ENCODE measurements around the gene COL6A2. TPM values are rescaled to one million over a fixed set of nuclear protein-coding genes. Genes with fewer than 3 reads are reported as not detected.

COL6A2 gene
- total and polyA plus RNA-seq, 2 donors (not counting 1 experiment from before 2014, with no cell fraction given), result 1.2 to 2.1 TPM

GRCh38 chr21:46131838-46132651 lies 34.1 kb downstream of the COL6A2 start:
- Histone ChIP-seq H2AFZ (ENCODE audit: insufficient read depth, low read depth, low read length, poor library complexity, severe bottlenecking) (no peak overlapping the region), H3K9me3 (ENCODE audit: control extremely low read depth in 1 of 3, control insufficient read depth in 2 of 3, insufficient read depth in 1 of 3, low read length in 2 of 3) (peaks cover 0 to 6% (median 0%) of the 10 kb centered on the region in 3 donors), H3K27ac (ENCODE audit: low read length in 2 of 2) (no peak overlapping the region), H3K36me3 (replicated peaks in 1 of 2; ENCODE audit: control extremely low read depth in 1 of 2, control insufficient read depth in 1 of 2, extremely low read depth in 1 of 2, insufficient read depth in 2 of 2, low read length in 1 of 2) (no peaks in the 10 kb centered on the region), H3K4me2 (replicated peaks; ENCODE audit: low read depth, low read length, poor library complexity, severe bottlenecking) (no peak overlapping the region), H3K79me2 (ENCODE audit: control insufficient read depth, insufficient read depth, low read length) (no peaks in the 10 kb centered on the region), H4K20me1 (ENCODE audit: control insufficient read depth, insufficient read depth, low read length, poor library complexity, severe bottlenecking) (no peaks in the 10 kb centered on the region), H3K4me3 (ENCODE audit: control extremely low read depth in 1 of 5, extremely low read depth in 1 of 5, insufficient read depth in 1 of 5, low read depth in 2 of 5, low read length in 4 of 5) (no peak overlapping the region), H3K4me1 (ENCODE audit: control insufficient read depth in 2 of 2, insufficient read depth in 2 of 2, low read length in 2 of 2) (no peaks in the 10 kb centered on the region), H3K27me3 (replicated peaks in 1 of 4; ENCODE audit: control extremely low read depth in 1 of 4, control insufficient read depth in 3 of 4, insufficient read depth in 4 of 4, low read length in 3 of 4) (no peaks in the 10 kb centered on the region), H3K9ac (ENCODE audit: low read length) (no peak overlapping the region)
- DNase-seq, result no peak
- Mint-ChIP-seq H3K27ac (no peak overlapping the region), H3K4me3 (no peak overlapping the region), H3K27me3 (peaks cover 3% of the 10 kb centered on the region), H3K4me1 (no peaks in the 10 kb centered on the region), H3K9me3 (ENCODE audit: insufficient read depth) (no peaks in the 10 kb centered on the region)
- TF ChIP-seq EZH2 (IDR thresholded peaks at IDR 0.05; ENCODE audit: borderline replicate concordance, insufficient read depth, low read depth, low read length, poor library complexity, severe bottlenecking) (no peak), CTCF (IDR thresholded peaks at IDR 0.05) (no peak)
- no peak for ATAC-seq (ENCODE audit: low read depth)
- 97% methylated on average over 85 of the region's 85 CpGs for WGBS (ENCODE audit: insufficient coverage)
- ChIA-PET CTCF (no interaction called here), POLR2A (no interaction called here)
- intact Hi-C loops (cut with micrococcal nuclease), result no loop called here

- Mint-ChIP-seq H3K4me3 (no peak overlapping the region), H3K4me1 (no peaks in the 10 kb centered on the region), H3K27ac (no peak overlapping the region), H3K27me3 (peaks cover 3% of the 10 kb centered on the region), H3K9me3 (ENCODE audit: insufficient read depth) (no peaks in the 10 kb centered on the region)
- intact Hi-C loops (cut with micrococcal nuclease), result no loop called here
- H3K4me3 ChIP-seq (ENCODE audit: control extremely low read depth in 1 of 5, extremely low read depth in 1 of 5, insufficient read depth in 1 of 5, low read depth in 2 of 5, low read length in 4 of 5), result no peak overlapping the region
- no peaks in the 10 kb centered on the region for H3K79me2 ChIP-seq (ENCODE audit: control insufficient read depth, insufficient read depth, low read length)
- H3K27me3 ChIP-seq (replicated peaks in 1 of 4; ENCODE audit: control extremely low read depth in 1 of 4, control insufficient read depth in 3 of 4, insufficient read depth in 4 of 4, low read length in 3 of 4), result no peaks in the 10 kb centered on the region
- H3K4me2 ChIP-seq (replicated peaks; ENCODE audit: low read depth, low read length, poor library complexity, severe bottlenecking), result no peak overlapping the region
- ChIA-PET POLR2A (no interaction called here), CTCF (no interaction called here)
- H4K20me1 ChIP-seq (ENCODE audit: control insufficient read depth, insufficient read depth, low read length, poor library complexity, severe bottlenecking), result no peaks in the 10 kb centered on the region
- no peak overlapping the region for H3K9ac ChIP-seq (ENCODE audit: low read length)
- H3K36me3 ChIP-seq (replicated peaks in 1 of 2; ENCODE audit: control extremely low read depth in 1 of 2, control insufficient read depth in 1 of 2, extremely low read depth in 1 of 2, insufficient read depth in 2 of 2, low read length in 1 of 2), result no peaks in the 10 kb centered on the region
- H3K27ac ChIP-seq (ENCODE audit: low read length in 2 of 2), result no peak overlapping the region
- 92% methylated on average over 1 of the region's 7 CpGs for WGBS (ENCODE audit: insufficient coverage)
- peaks cover 0 to 3% (median 0%) of the 10 kb centered on the region in 3 donors for H3K9me3 ChIP-seq (ENCODE audit: control extremely low read depth in 1 of 3, control insufficient read depth in 2 of 3, insufficient read depth in 1 of 3, low read length in 2 of 3)
- TF ChIP-seq CTCF (IDR thresholded peaks at IDR 0.05) (no peak), EZH2 (IDR thresholded peaks at IDR 0.05; ENCODE audit: borderline replicate concordance, insufficient read depth, low read depth, low read length, poor library complexity, severe bottlenecking) (no peak)
- H3K4me1 ChIP-seq (ENCODE audit: control insufficient read depth in 2 of 2, insufficient read depth in 2 of 2, low read length in 2 of 2), result no peaks in the 10 kb centered on the region
- DNase-seq, result no peak
- ATAC-seq (ENCODE audit: low read depth), result no peak
- no peak overlapping the region for H2AFZ ChIP-seq (ENCODE audit: insufficient read depth, low read depth, low read length, poor library complexity, severe bottlenecking)
Measured at GRCh38 chr21:46135782-46136395, 38.0 kb downstream of the COL6A2 start.

All from B cell (primary cell).